HepG2 (cell line): ENCODE results near the gene ZNF48. TPM values are rescaled to one million over a fixed set of nuclear protein-coding genes. Genes with fewer than 3 reads are reported as not detected.

Experiments
- BCL6 ChIP-seq: IDR thresholded peaks from 2 replicates; pipeline ENCODE4 v1.6.1; 2016; ENCODE audit warnings: missing genetic modification reagents, missing compliant biosample characterization
- CREM ChIP-seq, 2 experiments: sonication (generic) in 1 of 2; formaldehyde crosslinking in 1 of 2; IDR thresholded peaks; 2 replicates each; pipeline versions ENCODE4 v1.4.0 to v1.6.1; 2016 to 2020; ENCODE audit warnings: antibody characterized with exemption in 1 of 2, mild to moderate bottlenecking in 1 of 2, missing genetic modification reagents in 1 of 2
- FIP1L1 ChIP-seq: fragments of 200-400 bp; formaldehyde crosslinking; IDR thresholded peaks from 2 replicates; pipeline ENCODE4 v1.6.1; 2018; ENCODE audit warnings: low read depth, mild to moderate bottlenecking, low read length, moderate library complexity, borderline replicate concordance; ENCODE audit not compliant: insufficient read depth
- HNF1A ChIP-seq, 2 experiments: sonication (generic) in 1 of 2; formaldehyde crosslinking in 1 of 2; IDR thresholded peaks; 2 replicates each; pipeline versions ENCODE4 v1.4.0 to v1.6.1; 2016 to 2020; ENCODE audit warnings: borderline replicate concordance in 1 of 2, low read depth in 1 of 2, mild to moderate bottlenecking in 1 of 2, missing genetic modification reagents in 1 of 2
- IRF2 ChIP-seq: IDR thresholded peaks from 2 replicates; pipeline ENCODE4 v1.6.1; 2018; ENCODE audit warnings: missing genetic modification reagents, missing compliant biosample characterization
- MAFF ChIP-seq: IDR thresholded peaks from 2 replicates; pipeline ENCODE4 v1.6.1; 2011; ENCODE audit warnings: low read depth, low read length, improper control_type of control experiment
- PAF1 ChIP-seq: IDR thresholded peaks from 2 replicates; pipeline ENCODE4 v1.6.1; 2016; ENCODE audit warnings: missing genetic modification reagents, missing compliant biosample characterization
- PHF20 ChIP-seq: sonication (generic); formaldehyde crosslinking; IDR thresholded peaks from 2 replicates; pipeline ENCODE4 v1.5.0; 2020; ENCODE audit warnings: mild to moderate bottlenecking, missing genetic modification reagents
- PITX1 ChIP-seq: sonication (generic); formaldehyde crosslinking; IDR thresholded peaks from 2 replicates; pipeline ENCODE4 v1.5.1; 2020; ENCODE audit warnings: mild to moderate bottlenecking, missing genetic modification reagents
- POLR2AphosphoS2 ChIP-seq: IDR thresholded peaks from 2 replicates; pipeline ENCODE4 v1.6.1; 2011; ENCODE audit warnings: low read depth, low read length, improper control_type of control experiment
- SMAD1 ChIP-seq: sonication (generic); formaldehyde crosslinking; IDR thresholded peaks from 2 replicates; pipeline ENCODE4 v1.4.0; 2020; ENCODE audit warnings: missing genetic modification reagents, low read depth, mild to moderate bottlenecking, borderline replicate concordance
- YEATS4 ChIP-seq: sonication (generic); formaldehyde crosslinking; IDR thresholded peaks from 2 replicates; pipeline ENCODE4 v1.4.0; 2020; ENCODE audit warnings: missing genetic modification reagents, borderline replicate concordance
- ZBTB44 ChIP-seq: sonication (generic); formaldehyde crosslinking; IDR thresholded peaks from 2 replicates; pipeline ENCODE4 v1.4.0; 2020; ENCODE audit warnings: missing genetic modification reagents
- ZNF34 ChIP-seq: sonication (generic); formaldehyde crosslinking; IDR thresholded peaks from 2 replicates; pipeline ENCODE4 v1.4.0; 2020; ENCODE audit warnings: mild to moderate bottlenecking, missing genetic modification reagents, borderline replicate concordance
- ZNF350 ChIP-seq: sonication (generic); formaldehyde crosslinking; IDR thresholded peaks from 2 replicates; pipeline ENCODE4 v1.4.0; 2020; ENCODE audit warnings: mild to moderate bottlenecking, low read depth, missing genetic modification reagents, borderline replicate concordance
- ZNF446 ChIP-seq: sonication (generic); formaldehyde crosslinking; IDR thresholded peaks from 2 replicates; pipeline ENCODE4 v1.5.0; 2020; ENCODE audit warnings: mild to moderate bottlenecking, missing genetic modification reagents
- ZNF546 ChIP-seq: sonication (generic); formaldehyde crosslinking; conservative IDR thresholded peaks from 2 replicates; pipeline ENCODE4 v1.8.1; 2023; ENCODE audit warnings: mild to moderate bottlenecking, missing genetic modification reagents
- ZNF562 ChIP-seq: sonication (generic); formaldehyde crosslinking; IDR thresholded peaks from 2 replicates; pipeline ENCODE4 v1.8.0; 2022; ENCODE audit warnings: missing genetic modification reagents, borderline replicate concordance
- ZNF564 ChIP-seq: sonication (generic); formaldehyde crosslinking; IDR thresholded peaks from 2 replicates; pipeline ENCODE4 v1.8.1; 2023; ENCODE audit warnings: mild to moderate bottlenecking, missing genetic modification reagents
- ZNF598 ChIP-seq: sonication (generic); formaldehyde crosslinking; IDR thresholded peaks from 2 replicates; pipeline ENCODE4 v1.5.1; 2020; ENCODE audit warnings: mild to moderate bottlenecking, missing genetic modification reagents, borderline replicate concordance
- ZNF782 ChIP-seq: sonication (generic); formaldehyde crosslinking; IDR thresholded peaks from 2 replicates; pipeline ENCODE4 v1.4.0; 2020; ENCODE audit warnings: missing genetic modification reagents, mild to moderate bottlenecking, borderline replicate concordance
- ZNF792 ChIP-seq: IDR thresholded peaks from 2 replicates; pipeline ENCODE4 v1.6.1; 2016
- polyA plus RNA-seq, 8 experiments: library from polyadenylated mRNA; depleted of rRNA in 3 of 8; stranded (reverse) in 7 of 8; unstranded in 1 of 8; fragments of >200 nt; fragmentation: Illumina TruSeq in 4 of 8; extraction: Trizol in 4 of 8; gene quantifications; 2 replicates each; pipeline versions ENCODE4 v1.2.1 to v1.2.3, GENCODE V29; 2011 to 2016; ENCODE audit warnings: low read depth in 4 of 8, missing spikeins in 1 of 8, mixed read lengths in 1 of 8; ENCODE audit not compliant: insufficient read depth in 1 of 8
- total RNA-seq, 5 experiments: library from RNA; depleted of rRNA; stranded (reverse); fragments of >200 nt; fragmentation: Illumina TruSeq; extraction: Trizol; gene quantifications; 2 replicates each; pipeline ENCODE4 v1.2.3, GENCODE V29; 2016; ENCODE audit warnings: low read depth in 1 of 5
- TF ChIP-seq, protein P1 (sequence below): IDR thresholded peaks from 2 replicates; pipeline ENCODE4 v1.6.1; 2016; ENCODE audit warnings: missing genetic modification reagents, missing compliant biosample characterization

Gene ZNF48
- total and polyA plus RNA-seq, 2 of the 13 experiments (the other 11 are each of a cell fraction or from before 2014, with no cell fraction given): 9.9 to 12.3 TPM

DNA sequence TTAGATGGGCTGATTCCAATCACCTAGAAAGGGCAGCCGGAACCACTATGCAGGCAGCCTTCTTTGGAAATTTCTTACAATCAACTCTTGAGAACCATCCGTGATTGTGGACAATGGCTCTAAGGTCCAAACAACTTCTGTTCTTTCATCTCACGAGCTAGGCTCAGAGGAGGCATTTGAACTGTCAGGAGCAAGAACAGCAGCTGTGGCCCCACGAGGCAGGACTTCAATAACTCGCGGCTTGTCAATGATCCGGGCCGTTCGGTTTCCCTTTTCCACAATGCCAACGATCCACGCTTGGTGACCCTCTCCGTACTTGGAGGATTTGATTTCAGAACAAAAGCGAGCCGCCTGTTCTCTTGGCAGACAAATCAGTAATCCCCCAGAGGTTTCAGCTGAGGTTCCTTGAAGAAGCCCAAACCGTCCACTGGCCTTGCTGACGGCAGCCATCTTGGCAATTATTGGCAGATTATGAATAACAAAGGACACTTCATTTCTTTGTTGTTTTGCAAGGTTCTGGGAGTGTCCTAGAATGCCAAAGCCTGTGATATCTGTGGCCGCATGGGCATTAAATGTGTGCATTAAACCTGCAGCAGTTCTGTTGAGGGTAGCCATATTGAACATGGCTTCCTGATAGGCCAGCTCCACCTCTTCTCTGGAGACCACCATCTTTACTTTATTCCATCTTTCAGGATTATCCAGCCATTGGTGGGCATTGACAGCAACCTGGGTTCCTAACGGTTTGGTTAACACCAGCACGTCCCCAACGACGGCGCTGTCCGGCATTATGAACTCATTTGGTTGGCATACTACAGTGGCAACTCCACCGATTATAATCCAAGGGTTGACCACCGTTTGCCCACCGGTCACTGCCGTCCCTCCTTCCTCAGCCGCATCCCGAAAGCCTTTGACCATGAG, 49.3 kb downstream of the ZNF48 start (continued):
- TF ChIP-seq CREM (IDR thresholded peaks at IDR 0.05): no peak
- TF ChIP-seq CREM (CRISPR knock-in tag; IDR thresholded peaks at IDR 0.05): no peak
- TF ChIP-seq SMAD1 (CRISPR knock-in tag): 0 out of 2 replicates have a peak, but pooled peaks have one; percentile 60
- no peak for TF ChIP-seq ZNF546 (CRISPR knock-in tag)
- no peak for TF ChIP-seq BCL6 (CRISPR knock-in tag)
- peak; percentile 6; the same call in 1 of the 2 replicates for TF ChIP-seq YEATS4 (CRISPR knock-in tag)
- no peak for TF ChIP-seq POLR2AphosphoS2
- TF ChIP-seq FIP1L1: no peak
- no peak for TF ChIP-seq ZNF598 (CRISPR knock-in tag)
- TF ChIP-seq PAF1 (CRISPR knock-in tag): no peak
- TF ChIP-seq MAFF: no peak
- TF ChIP-seq ZBTB44: no peak
- peak; percentile 41; the same call in 1 of the 2 replicates for TF ChIP-seq PITX1 (CRISPR knock-in tag)
- no peak for TF ChIP-seq ZNF34 (CRISPR knock-in tag)
- no peak for TF ChIP-seq PHF20
- 0 out of 2 replicates have a peak, but pooled peaks have one; percentile 29 for TF ChIP-seq ZNF792
- TF ChIP-seq, protein P1, sequence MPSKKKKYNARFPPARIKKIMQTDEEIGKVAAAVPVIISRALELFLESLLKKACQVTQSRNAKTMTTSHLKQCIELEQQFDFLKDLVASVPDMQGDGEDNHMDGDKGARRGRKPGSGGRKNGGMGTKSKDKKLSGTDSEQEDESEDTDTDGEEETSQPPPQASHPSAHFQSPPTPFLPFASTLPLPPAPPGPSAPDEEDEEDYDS (CRISPR knock-in tag): no peak
- 0 out of 2 replicates have a peak, but pooled peaks have one; percentile 41 for TF ChIP-seq ZNF564 (CRISPR knock-in tag)
- TF ChIP-seq ZNF782 (CRISPR knock-in tag): 0 out of 2 replicates have a peak, but pooled peaks have one; percentile 27
- peak; percentile 24; the same call in 1 of the 2 replicates for TF ChIP-seq ZNF350 (CRISPR knock-in tag)
- TF ChIP-seq ZNF446 (CRISPR knock-in tag): peak; percentile 58; the same call in 1 of the 2 replicates
- no peak for TF ChIP-seq HNF1A (IDR thresholded peaks at IDR 0.05; ENCODE audit: low read depth)
- 0 out of 2 replicates have a peak, but pooled peaks have one; percentile 17 for TF ChIP-seq HNF1A (CRISPR knock-in tag; IDR thresholded peaks at IDR 0.05; ENCODE audit: borderline replicate concordance)
- TF ChIP-seq ZNF562: no peak
- TF ChIP-seq IRF2 (CRISPR knock-in tag): no peak
